HG03095 (cell line): ENCODE measurements around the gene KLHL36.
A peak's percentile ranks its signal among the peaks of the same experiment; 100 is the strongest.

ENCODE experiments used
- ATAC-seq: cut with Tn5 transposase; IDR thresholded peaks from one replicate; pipeline ENCODE4 v1.9.1; 2021; ENCODE audit warnings: moderate library complexity; ENCODE audit not compliant: unreplicated experiment

Gene KLHL36

GRCh38 chr16:84641643-84642358, 6.5 kb upstream of the KLHL36 start:
- no peak for ATAC-seq

- no peak for ATAC-seq
These were observed 5.1 kb upstream of the KLHL36 start for GRCh38 chr16:84643180-84643583.

GRCh38 chr16:84643674-84644073, 4.6 kb upstream of the KLHL36 start:
- ATAC-seq, result no peak

GRCh38 chr16:84648595-84649510, 542 bp downstream of the KLHL36 start:
- ATAC-seq, result peak; percentile 60

GRCh38 chr16:84649511-84649861, 1.2 kb downstream of the KLHL36 start:
- ATAC-seq, result no peak

- no peak for ATAC-seq
These were observed 2.0 kb downstream of the KLHL36 start for GRCh38 chr16:84650062-84650991.

- ATAC-seq, result no peak
These were observed 4.3 kb downstream of the KLHL36 start for GRCh38 chr16:84652566-84652965.

- ATAC-seq, result no peak
These were observed 5.9 kb downstream of the KLHL36 start for GRCh38 chr16:84654238-84654637.

GRCh38 chr16:84654998-84655397, 6.7 kb downstream of the KLHL36 start:
- ATAC-seq, result no peak

- no peak for ATAC-seq
These were observed 8.3 kb downstream of the KLHL36 start for GRCh38 chr16:84656649-84657048.

- ATAC-seq, result no peak
These were observed 9.0 kb downstream of the KLHL36 start for GRCh38 chr16:84657229-84657837.

- ATAC-seq, result no peak
These were observed 10.4 kb downstream of the KLHL36 start for GRCh38 chr16:84658690-84659089.

- no peak for ATAC-seq
These were observed 11.5 kb downstream of the KLHL36 start for GRCh38 chr16:84659656-84660300.

GRCh38 chr16:84660973-84661372, 12.7 kb downstream of the KLHL36 start:
- no peak for ATAC-seq

GRCh38 chr16:84661418-84662060, 13.2 kb downstream of the KLHL36 start:
- ATAC-seq, result no peak

- no peak for ATAC-seq
These were observed 14.2 kb downstream of the KLHL36 start for GRCh38 chr16:84662471-84662870.

- ATAC-seq, result peak; percentile 67
These were observed 15.3 kb downstream of the KLHL36 start for GRCh38 chr16:84663433-84664101.

GRCh38 chr16:84665359-84665758, 17.0 kb downstream of the KLHL36 start:
- no peak for ATAC-seq

- no peak for ATAC-seq
These were observed 17.5 kb downstream of the KLHL36 start for GRCh38 chr16:84665843-84666242.
